Esophagus mucosa (tissue), 1 donor: ENCODE results near the gene RAB33A. TPM values are rescaled to one million over a fixed set of nuclear protein-coding genes. Genes with fewer than 3 reads are reported as not detected.
"Not testable (repeated sequence)": the region's sequence is repeated elsewhere in the genome, so short reads cannot be mapped to it uniquely, and the experiment has no call there.

Experiments
- ATAC-seq: fragments of 200-7000 bp; cut with Tn5 transposase; one replicate; pipeline ENCODE4 v1.9.1; 2020
- total RNA-seq: library from RNA; stranded (reverse); gene quantifications from one replicate; pipeline ENCODE4 v1.2.4, GENCODE V29; 2023
- donor health status: DM: yes; HTN: yes; CAD: no.

The RAB33A gene
- total RNA-seq, 1 donor from 2014 or later: 0.20 TPM

GRCh38 chrX:130173190-130173895, 1.6 kb downstream of the RAB33A start:
- ATAC-seq: no peak

DNA sequence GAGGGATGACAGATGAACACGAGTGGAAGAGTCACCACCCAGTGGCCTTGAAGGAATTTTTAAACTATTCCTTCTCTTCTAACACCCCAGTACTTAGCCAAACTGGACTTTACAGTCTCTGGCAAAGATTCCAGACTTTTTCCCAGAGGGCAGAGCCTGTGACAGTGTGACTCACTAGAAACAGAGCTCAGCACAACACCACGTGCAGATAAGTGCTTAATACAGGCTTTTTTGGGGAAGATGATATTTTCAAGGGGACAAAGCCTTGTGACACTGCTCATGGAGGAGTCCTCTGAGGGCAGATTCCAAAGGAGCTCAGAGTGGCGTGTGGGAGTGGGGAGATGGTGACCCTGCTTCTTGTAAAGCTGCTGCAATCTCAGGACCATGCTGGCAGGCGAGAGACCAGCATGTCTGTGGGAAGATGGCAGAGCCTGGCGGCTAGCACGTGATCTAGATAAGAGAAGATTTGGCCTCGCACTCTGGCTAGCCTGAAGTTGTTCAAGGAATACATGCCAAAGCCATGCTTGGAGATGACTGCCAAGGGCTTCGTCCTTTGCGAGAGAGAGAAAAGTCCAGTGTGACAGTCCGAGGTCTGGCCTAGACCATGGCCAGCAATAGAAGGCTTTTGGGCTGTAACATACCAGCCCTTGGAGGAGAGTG, 2.4 kb downstream of the RAB33A start:
- ATAC-seq: no peak

- ATAC-seq: no peak
These were observed 3.2 kb downstream of the RAB33A start for GRCh38 chrX:130174937-130175336.

DNA sequence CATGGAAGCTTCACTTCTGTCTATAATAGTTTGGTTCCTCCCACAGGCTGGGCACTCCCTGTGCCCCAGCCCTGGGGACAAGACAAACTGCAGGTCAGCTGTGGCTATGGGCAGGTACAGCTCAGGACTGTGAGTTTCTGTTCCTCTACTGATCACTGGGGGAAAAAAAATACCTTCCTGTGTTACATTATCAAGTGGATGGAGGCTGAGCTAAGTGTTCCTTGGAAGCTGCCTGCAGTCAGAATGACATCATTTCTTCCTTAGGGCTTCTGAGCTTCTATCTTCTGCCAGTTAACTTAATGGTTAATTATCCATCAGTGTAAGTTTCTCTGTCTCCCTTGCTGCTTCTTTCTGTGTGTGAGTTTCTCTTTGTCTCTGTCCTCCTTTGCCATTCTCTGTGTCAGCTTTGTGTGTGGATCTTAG, 4.6 kb downstream of the RAB33A start:
- peak; percentile 32 for ATAC-seq

DNA sequence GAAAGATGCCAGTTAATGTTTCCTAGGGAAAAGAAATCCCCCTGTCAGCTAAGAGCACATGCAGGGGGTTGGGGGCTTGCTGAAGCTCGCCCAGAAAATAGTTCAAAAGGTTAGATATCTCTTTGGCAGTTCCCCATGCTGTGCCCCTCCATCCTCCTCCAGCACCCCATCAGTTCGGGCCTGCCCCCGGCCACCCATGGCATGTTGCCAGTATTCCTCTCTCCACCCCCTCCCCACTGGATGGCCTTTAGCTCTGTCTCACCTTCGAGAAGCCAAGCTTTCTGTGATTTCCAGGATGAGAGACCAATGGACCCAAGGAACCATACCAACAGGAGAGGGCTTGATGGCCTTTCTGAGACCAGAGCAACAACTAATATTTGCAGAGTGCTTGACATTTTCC, 5.2 kb downstream of the RAB33A start:
- ATAC-seq: no peak

GRCh38 chrX:130179170-130179569, 7.4 kb downstream of the RAB33A start:
- ATAC-seq: no peak

GRCh38 chrX:130179579-130180215, 7.9 kb downstream of the RAB33A start:
- no peak for ATAC-seq

DNA sequence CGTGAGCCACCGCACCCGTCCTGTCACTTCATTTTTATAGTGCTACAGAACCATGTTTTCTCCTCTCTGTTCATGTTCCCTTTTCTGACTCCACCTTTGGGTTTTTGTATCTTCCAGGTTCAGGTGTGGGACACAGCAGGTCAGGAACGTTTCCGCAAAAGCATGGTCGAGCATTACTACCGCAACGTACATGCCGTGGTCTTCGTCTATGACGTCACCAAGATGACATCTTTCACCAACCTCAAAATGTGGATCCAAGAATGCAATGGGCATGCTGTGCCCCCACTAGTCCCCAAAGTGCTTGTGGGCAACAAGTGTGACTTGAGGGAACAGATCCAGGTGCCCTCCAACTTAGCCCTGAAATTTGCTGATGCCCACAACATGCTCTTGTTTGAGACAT, 12.4 kb downstream of the RAB33A start:
- ATAC-seq: no peak

- no peak for ATAC-seq
These were observed 13.1 kb downstream of the RAB33A start for GRCh38 chrX:130184857-130185256.

DNA sequence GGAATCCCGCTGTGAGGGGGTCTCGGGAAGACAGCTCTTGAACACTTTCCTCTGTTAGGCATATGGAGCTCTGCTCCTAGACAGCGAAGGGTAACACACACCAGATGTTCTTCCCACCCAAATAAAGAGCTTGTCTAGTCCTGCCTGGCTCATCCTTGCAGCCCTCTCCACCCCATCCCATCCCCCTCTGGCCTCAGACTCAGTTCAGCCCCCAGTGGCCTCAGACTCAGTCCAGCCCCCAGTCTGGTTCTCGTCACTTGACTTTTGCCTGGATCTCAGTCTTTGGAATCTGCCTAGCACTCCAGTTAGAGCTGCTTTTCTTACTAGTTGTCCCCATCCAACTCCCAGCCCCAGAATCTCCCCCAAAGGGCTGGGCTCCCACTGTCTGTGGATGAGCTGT, 14.9 kb downstream of the RAB33A start:
- ATAC-seq: no peak

GRCh38 chrX:130190801-130191200, 19.0 kb downstream of the RAB33A start:
- no peak for ATAC-seq

- no peak for ATAC-seq
These were observed 24.7 kb downstream of the RAB33A start for GRCh38 chrX:130196466-130196865.

DNA sequence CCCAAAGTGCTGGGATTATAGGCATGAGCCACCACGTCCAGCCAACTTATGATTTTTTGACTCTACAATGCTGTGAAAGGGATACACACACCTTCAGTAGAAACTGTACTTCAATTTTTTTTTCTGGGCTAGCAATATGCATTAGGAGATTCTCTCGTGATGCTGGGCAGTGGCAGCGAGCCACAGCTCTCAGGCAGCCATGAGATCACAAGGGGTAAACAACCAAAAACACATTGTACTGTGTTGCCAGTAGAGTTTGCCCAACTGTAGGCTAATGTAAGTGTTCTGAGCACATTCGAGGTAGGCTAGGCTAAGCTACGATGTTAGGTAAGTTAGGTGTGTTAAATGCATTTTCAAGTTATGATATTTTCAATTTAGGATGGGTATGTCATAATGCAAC, 25.7 kb downstream of the RAB33A start:
- ATAC-seq: no peak

GRCh38 chrX:130204647-130205046, 32.9 kb downstream of the RAB33A start:
- no peak for ATAC-seq

- ATAC-seq: no peak
These were observed 39.8 kb downstream of the RAB33A start for GRCh38 chrX:130211415-130212186.

DNA sequence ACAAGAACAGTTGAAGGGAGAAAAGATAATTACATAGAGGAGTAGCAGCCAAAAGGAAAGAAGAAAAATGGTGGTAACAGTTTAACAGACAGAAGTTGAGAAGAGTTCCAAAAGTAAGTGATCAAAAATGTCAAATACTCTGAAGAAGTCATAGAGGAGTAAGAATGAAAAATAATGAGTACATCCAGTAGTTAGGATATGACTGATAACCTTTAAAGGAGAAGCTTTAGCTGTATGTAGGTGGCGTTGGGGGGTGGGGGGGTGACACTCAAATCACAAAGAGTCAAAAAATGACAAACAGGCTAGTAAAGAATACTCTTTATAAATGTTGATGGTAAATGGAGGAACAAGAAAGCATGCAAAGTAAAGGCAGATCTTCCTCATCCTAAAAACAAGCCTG, 40.6 kb downstream of the RAB33A start:
- no peak for ATAC-seq

DNA sequence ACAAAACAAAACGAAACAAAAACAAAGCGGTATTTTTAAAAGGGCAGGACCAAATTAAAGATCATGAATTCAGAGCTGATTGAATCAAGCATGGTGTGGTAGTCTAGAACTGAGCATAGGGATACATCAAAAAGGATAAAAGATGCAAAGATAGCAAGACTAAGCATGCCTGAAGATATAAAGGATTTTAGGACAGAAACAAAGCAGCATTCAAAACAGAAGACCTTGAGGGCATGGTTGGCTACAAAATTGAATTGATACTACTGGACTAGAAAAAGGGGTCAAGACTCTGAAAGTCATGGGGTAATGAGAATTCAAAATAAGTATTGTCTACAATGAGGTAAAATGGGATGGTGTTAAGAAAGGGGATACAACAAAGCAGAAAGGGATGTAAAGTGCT, 41.6 kb downstream of the RAB33A start:
- ATAC-seq: no peak

GRCh38 chrX:130216320-130216719, 44.6 kb downstream of the RAB33A start:
- ATAC-seq: no peak

GRCh38 chrX:130224810-130225209, 53.0 kb downstream of the RAB33A start:
- peak; percentile 75 for ATAC-seq

DNA sequence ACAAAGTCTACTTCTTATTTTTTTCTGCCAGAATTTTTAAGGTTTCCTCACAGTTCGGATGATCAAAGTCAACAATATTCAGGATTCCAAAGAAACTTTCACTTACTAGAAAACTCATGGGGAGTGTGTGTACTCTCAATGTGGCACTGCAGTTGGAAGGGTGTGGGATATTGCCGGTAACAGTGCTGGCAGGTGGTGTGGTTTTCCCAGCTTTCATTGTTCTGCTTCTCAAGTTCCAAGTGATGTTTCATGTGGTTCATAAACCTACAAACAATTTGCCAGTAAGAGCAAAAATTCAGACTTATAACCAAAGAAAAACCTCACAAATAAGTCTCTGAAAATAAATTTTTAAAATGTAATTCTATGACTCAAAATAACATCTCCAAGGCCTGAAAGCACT, 57.1 kb downstream of the RAB33A start:
- no peak for ATAC-seq

- not testable (repeated sequence) for ATAC-seq
These were observed 59.4 kb downstream of the RAB33A start for GRCh38 chrX:130231184-130231583.
